Activated T-cell treated with anti-CD3 and anti-CD28 coated beads, Interleukin-2, amount 50 U/mL, for 24 hours (primary cell): ENCODE measurements around the gene CXCL13.
A peak's percentile ranks its signal among the peaks of the same experiment; 100 is the strongest.
"Not testable (repeated sequence)": the region's sequence is repeated elsewhere in the genome, so short reads cannot be mapped to it uniquely, and the experiment has no call there.

Source experiments
- DNase-seq: peaks from one replicate; pipeline ENCODE4 v3.0.0-alpha.2; 2020
- H3K27ac Mint-ChIP-seq: 2 replicates; pipeline ENCODE4 v1.8.0; 2020; ENCODE audit warnings: mild to moderate bottlenecking, mixed read lengths
- H3K27me3 Mint-ChIP-seq: 2 replicates; pipeline ENCODE4 v1.8.0; 2020; ENCODE audit warnings: mixed read lengths
- H3K36me3 Mint-ChIP-seq: 2 replicates; pipeline ENCODE4 v1.8.0; 2020; ENCODE audit warnings: low read depth, mixed read lengths
- H3K4me1 Mint-ChIP-seq: 2 replicates; pipeline ENCODE4 v1.8.0; 2020; ENCODE audit warnings: low read depth, mixed read lengths
- H3K4me3 Mint-ChIP-seq: 2 replicates; pipeline ENCODE4 v1.8.0; 2020; ENCODE audit warnings: mild to moderate bottlenecking, moderate library complexity, mixed read lengths
- H3K9me3 Mint-ChIP-seq: 2 replicates; pipeline ENCODE4 v1.8.0; 2020; ENCODE audit warnings: mixed read lengths

The CXCL13 gene

DNA sequence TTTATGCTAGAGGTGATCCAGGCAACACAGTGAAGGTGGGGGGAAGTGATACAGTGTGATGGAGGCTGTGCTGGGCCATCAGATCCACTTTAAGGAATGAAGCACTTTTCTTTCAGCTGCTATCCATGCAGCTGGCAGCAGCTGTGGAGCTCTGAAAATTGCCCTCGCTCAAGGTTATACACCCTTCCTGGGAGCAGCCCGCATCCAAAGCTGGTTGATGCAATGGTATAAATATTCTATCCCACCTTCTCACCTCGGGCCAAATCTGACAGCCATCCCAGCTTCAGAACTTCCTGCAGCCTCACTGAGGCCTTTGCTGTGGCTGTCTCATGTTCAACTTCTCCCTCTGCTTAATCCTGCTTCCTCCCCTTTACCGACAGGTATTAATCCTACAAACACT, 18.6 kb downstream of the CXCL13 start:
- H3K27ac Mint-ChIP-seq, result no peak overlapping the region

GRCh38 chr4:77625485-77625884, 19.9 kb downstream of the CXCL13 start:
- Mint-ChIP-seq H3K4me1 (peaks cover 16% of the 10 kb centered on the region), H3K4me3 (no peak overlapping the region), H3K36me3 (no peaks in the 10 kb centered on the region), H3K27ac (no peak overlapping the region), H3K27me3 (peaks cover 8% of the 10 kb centered on the region), H3K9me3 (no peaks in the 10 kb centered on the region)
- DNase-seq, result no peak

More for the DNA sequence above, 18.6 kb downstream of the CXCL13 start:
- peaks cover 15% of the 10 kb centered on the region for H3K27me3 Mint-ChIP-seq
- peaks cover 3% of the 10 kb centered on the region for H3K4me1 Mint-ChIP-seq
- H3K36me3 Mint-ChIP-seq, result no peaks in the 10 kb centered on the region
- H3K4me3 Mint-ChIP-seq, result no peak overlapping the region
- no peak for DNase-seq
- H3K9me3 Mint-ChIP-seq, result no peaks in the 10 kb centered on the region

DNA sequence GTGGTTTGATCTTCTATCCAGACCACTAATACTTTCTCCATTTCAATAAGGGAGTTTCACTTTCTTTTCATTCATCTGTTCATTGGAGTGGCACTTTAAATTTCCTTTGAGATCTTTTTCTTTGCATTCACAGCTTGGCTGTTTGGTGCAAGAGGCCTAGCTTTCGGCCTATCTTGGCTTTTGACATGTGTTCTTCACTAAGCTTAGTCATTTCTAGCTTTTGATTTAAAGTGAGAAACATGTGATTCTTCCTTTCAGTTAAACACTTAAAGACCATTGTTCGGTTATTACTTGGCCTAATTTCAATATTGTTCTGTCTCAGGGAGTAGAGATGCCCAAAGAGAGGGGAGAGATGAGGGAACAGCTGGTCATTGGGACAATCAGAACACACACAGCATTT, 24.3 kb downstream of the CXCL13 start:
- peak overlapping the region; percentile 72 for H3K27ac Mint-ChIP-seq
- H3K4me1 Mint-ChIP-seq, result peaks cover 18% of the 10 kb centered on the region
- no peaks in the 10 kb centered on the region for H3K36me3 Mint-ChIP-seq
- H3K4me3 Mint-ChIP-seq, result no peak overlapping the region
- DNase-seq, result no peak
- H3K27me3 Mint-ChIP-seq, result no peaks in the 10 kb centered on the region
- no peaks in the 10 kb centered on the region for H3K9me3 Mint-ChIP-seq

- Mint-ChIP-seq H3K9me3 (no peaks in the 10 kb centered on the region), H3K27me3 (no peaks in the 10 kb centered on the region), H3K36me3 (no peaks in the 10 kb centered on the region), H3K4me3 (no peak overlapping the region), H3K27ac (no peak overlapping the region), H3K4me1 (peaks cover 18% of the 10 kb centered on the region)
- no peak for DNase-seq
Measured at GRCh38 chr4:77631276-77631675, 25.7 kb downstream of the CXCL13 start.

DNA sequence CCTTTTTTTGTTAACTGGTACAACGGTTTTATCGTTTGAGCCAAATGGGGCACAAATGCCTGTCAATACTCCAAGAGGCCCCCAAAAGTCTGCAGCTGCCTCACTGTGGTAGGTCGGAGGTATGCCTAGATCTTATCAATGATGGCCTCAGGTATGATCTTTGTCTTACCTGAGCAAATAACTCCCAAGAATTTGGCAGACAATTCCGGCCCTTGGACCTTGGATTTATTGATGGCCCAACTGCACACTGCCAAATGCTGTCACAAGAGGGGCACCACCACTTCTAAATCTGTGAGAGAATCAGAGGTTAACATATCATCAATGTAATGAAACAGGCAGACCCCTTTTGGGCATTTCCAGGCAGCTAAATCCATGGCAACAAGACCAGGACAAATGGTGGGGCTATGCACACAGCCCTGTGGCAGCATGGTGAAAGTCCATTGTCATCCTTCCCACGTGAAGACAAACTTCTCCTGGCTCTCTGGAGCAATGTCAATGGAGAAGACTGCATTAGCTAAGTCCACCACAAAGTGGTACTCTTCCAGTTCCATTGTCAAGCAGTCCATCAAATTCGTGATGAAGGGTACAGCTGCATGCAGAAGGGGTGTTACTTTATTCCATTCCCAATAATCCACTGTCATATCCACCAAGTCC, 28.6 kb downstream of the CXCL13 start:
- Mint-ChIP-seq H3K4me1 (peaks cover 15% of the 10 kb centered on the region), H3K36me3 (no peaks in the 10 kb centered on the region), H3K27ac (no peak overlapping the region), H3K27me3 (no peaks in the 10 kb centered on the region), H3K9me3 (peaks cover 11% of the 10 kb centered on the region), H3K4me3 (no peak overlapping the region)
- no peak for DNase-seq

- peaks cover 5% of the 10 kb centered on the region for H3K4me1 Mint-ChIP-seq
- H3K36me3 Mint-ChIP-seq, result no peaks in the 10 kb centered on the region
- H3K27me3 Mint-ChIP-seq, result no peaks in the 10 kb centered on the region
- no peak overlapping the region for H3K27ac Mint-ChIP-seq
- H3K9me3 Mint-ChIP-seq, result peaks cover 11% of the 10 kb centered on the region
- DNase-seq, result no peak
- H3K4me3 Mint-ChIP-seq, result no peak overlapping the region
Measured at GRCh38 chr4:77635246-77635645, 29.6 kb downstream of the CXCL13 start.

GRCh38 chr4:77635876-77636275, 30.3 kb downstream of the CXCL13 start:
- no peak for DNase-seq
- Mint-ChIP-seq H3K4me1 (no peaks in the 10 kb centered on the region), H3K9me3 (peaks cover 11% of the 10 kb centered on the region), H3K27ac (no peak overlapping the region), H3K36me3 (no peaks in the 10 kb centered on the region), H3K27me3 (no peaks in the 10 kb centered on the region), H3K4me3 (no peak overlapping the region)

GRCh38 chr4:77636902-77637301, 31.3 kb downstream of the CXCL13 start:
- Mint-ChIP-seq H3K9me3 (peaks cover 11% of the 10 kb centered on the region), H3K4me3 (no peak overlapping the region), H3K27ac (no peak overlapping the region), H3K36me3 (no peaks in the 10 kb centered on the region), H3K4me1 (no peaks in the 10 kb centered on the region), H3K27me3 (no peaks in the 10 kb centered on the region)
- no peak for DNase-seq

- H3K36me3 Mint-ChIP-seq, H3K27me3 Mint-ChIP-seq, H3K4me3 Mint-ChIP-seq, H3K4me1 Mint-ChIP-seq, DNase-seq, H3K27ac Mint-ChIP-seq: not testable (repeated sequence)
- H3K9me3 Mint-ChIP-seq, result peaks cover 26% of the 10 kb centered on the region
Measured at GRCh38 chr4:77644069-77644468, 38.4 kb downstream of the CXCL13 start.

DNA sequence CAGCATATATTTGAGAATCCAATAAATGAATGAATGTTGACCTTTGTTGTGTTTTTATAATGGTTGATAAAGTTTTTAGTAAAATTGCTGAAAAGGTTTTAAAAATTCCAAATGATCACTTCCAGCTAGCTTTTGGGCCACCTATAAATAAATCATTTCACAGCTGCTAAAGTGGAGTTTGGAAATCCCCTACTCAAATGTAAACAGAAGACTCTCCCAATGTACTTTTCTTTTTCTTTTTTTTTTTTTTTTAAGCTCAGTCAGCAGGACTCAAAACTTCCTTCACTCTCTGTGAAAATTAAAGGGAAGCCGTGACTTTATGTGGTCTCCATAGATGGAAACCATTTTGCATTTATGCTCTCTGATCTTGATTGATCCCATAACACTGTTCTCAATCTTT, 45.2 kb downstream of the CXCL13 start:
- Mint-ChIP-seq H3K27ac (no peak overlapping the region), H3K9me3 (peaks cover 10% of the 10 kb centered on the region), H3K4me1 (no peaks in the 10 kb centered on the region), H3K36me3 (no peaks in the 10 kb centered on the region), H3K4me3 (no peak overlapping the region), H3K27me3 (no peaks in the 10 kb centered on the region)
- no peak for DNase-seq

GRCh38 chr4:77651820-77652219, 46.2 kb downstream of the CXCL13 start:
- Mint-ChIP-seq H3K27ac (no peak overlapping the region), H3K9me3 (peaks cover 3% of the 10 kb centered on the region), H3K4me3 (no peak overlapping the region), H3K27me3 (no peaks in the 10 kb centered on the region), H3K36me3 (no peaks in the 10 kb centered on the region), H3K4me1 (no peaks in the 10 kb centered on the region)
- DNase-seq, result no peak

DNA sequence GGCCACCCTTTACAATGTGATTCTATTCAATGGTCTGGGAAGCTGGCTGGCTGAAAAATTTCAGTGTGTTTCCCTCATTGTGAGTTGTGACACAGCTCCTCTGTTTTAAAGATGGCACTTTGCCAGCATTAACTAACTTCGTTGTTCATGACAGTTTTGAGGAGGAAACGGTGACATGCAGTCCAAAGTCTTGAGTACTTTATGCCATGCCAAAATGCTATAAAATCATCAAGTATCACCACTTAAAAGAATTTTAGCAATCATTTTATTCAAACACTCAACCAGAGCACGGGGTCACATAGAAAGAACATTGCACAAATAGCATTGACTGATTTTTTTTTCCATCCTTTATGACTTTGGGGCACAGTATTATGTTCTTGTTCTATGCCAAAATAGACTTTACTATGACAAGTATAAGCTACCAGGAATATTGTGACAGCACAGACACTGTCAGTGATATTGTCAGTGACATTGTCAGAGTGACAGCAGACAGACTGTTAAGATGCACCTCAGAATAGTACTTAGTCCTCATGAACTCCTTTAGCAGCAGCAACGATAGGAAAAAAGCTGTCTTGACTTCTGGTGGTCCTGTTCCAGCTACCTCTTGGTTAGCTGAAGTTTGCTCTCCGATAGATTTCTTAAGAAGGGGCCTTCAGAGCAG, 46.7 kb downstream of the CXCL13 start:
- Mint-ChIP-seq H3K27me3 (peaks cover 2% of the 10 kb centered on the region), H3K4me1 (no peaks in the 10 kb centered on the region), H3K9me3 (peaks cover 3% of the 10 kb centered on the region), H3K36me3 (no peaks in the 10 kb centered on the region), H3K27ac (no peak overlapping the region), H3K4me3 (no peak overlapping the region)
- DNase-seq, result no peak

GRCh38 chr4:77653162-77653758, 47.6 kb downstream of the CXCL13 start:
- H3K36me3 Mint-ChIP-seq, result no peaks in the 10 kb centered on the region
- H3K4me3 Mint-ChIP-seq, result no peak overlapping the region
- peaks cover 8% of the 10 kb centered on the region for H3K9me3 Mint-ChIP-seq
- H3K27me3 Mint-ChIP-seq, result peaks cover 6% of the 10 kb centered on the region
- H3K4me1 Mint-ChIP-seq, result no peaks in the 10 kb centered on the region
- no peak for DNase-seq
- H3K27ac Mint-ChIP-seq, result no peak overlapping the region

DNA sequence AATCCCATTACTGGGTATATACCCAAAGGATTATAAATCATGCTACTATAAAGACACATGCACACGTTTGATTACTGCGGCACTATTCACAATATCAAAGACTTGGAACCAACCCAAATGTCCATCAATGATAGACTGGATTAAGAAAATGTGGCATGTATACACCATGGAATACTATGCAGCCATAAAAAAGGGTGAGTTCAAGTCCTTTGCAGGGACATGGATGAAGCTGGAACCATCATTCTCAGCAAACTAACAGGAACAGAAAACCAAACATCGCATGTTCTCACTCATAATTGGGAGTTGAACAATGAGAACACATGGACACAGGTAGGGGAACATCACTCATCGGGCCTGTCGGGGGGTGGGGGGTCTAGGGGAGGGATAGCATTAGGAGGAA, 54.7 kb downstream of the CXCL13 start:
- not testable (repeated sequence) for H3K9me3 Mint-ChIP-seq, H3K36me3 Mint-ChIP-seq, H3K4me1 Mint-ChIP-seq, DNase-seq, H3K27me3 Mint-ChIP-seq, H3K27ac Mint-ChIP-seq, H3K4me3 Mint-ChIP-seq
